HEK293 (cell line): ENCODE data around the gene FAM181B.

ENCODE experiments used
- GFI1B ChIP-seq: fragments of 450-650 bp; formaldehyde crosslinking; IDR thresholded peaks from 2 replicates; pipeline ENCODE4 v1.5.1; 2016; ENCODE audit warnings: missing biosample characterization, missing genetic modification characterization
- KLF9 ChIP-seq: fragments of 450-650 bp; formaldehyde crosslinking; IDR thresholded peaks from 2 replicates; pipeline ENCODE4 v1.5.1; 2016; ENCODE audit warnings: missing biosample characterization, missing genetic modification characterization, low read depth
- TCF7L2 ChIP-seq: IDR thresholded peaks from 2 replicates; pipeline ENCODE4 v1.6.1; 2011; ENCODE audit warnings: low read depth, mild to moderate bottlenecking, inconsistent platforms, low read length, moderate library complexity, borderline replicate concordance
- ZBTB1 ChIP-seq: fragments of 450-650 bp; formaldehyde crosslinking; IDR thresholded peaks from 2 replicates; pipeline ENCODE4 v1.5.1; 2016; ENCODE audit warnings: missing biosample characterization, missing genetic modification characterization
- ZBTB17 ChIP-seq: fragments of 450-650 bp; formaldehyde crosslinking; IDR thresholded peaks from 2 replicates; pipeline ENCODE4 v1.5.1; 2016; ENCODE audit warnings: missing biosample characterization, missing genetic modification characterization
- ZEB2 ChIP-seq: fragments of 450-650 bp; formaldehyde crosslinking; IDR thresholded peaks from 2 replicates; pipeline ENCODE4 v1.5.1; 2016; ENCODE audit warnings: missing biosample characterization, missing genetic modification characterization
- ZNF221 ChIP-seq: fragments of 450-650 bp; formaldehyde crosslinking; IDR thresholded peaks from 2 replicates; pipeline ENCODE4 v1.5.1; 2017; ENCODE audit warnings: missing biosample characterization, missing genetic modification characterization, borderline replicate concordance
- ZNF292 ChIP-seq: fragments of 450-650 bp; formaldehyde crosslinking; IDR thresholded peaks from 2 replicates; pipeline ENCODE4 v1.5.1; 2016; ENCODE audit warnings: low read depth, missing biosample characterization, missing genetic modification characterization, borderline replicate concordance
- ZNF324 ChIP-seq: fragments of 450-650 bp; formaldehyde crosslinking; IDR thresholded peaks from 2 replicates; pipeline ENCODE4 v1.5.1; 2016; ENCODE audit warnings: missing biosample characterization, missing genetic modification characterization
- ZNF37A ChIP-seq: fragments of 450-650 bp; IDR thresholded peaks from 2 replicates; pipeline ENCODE4 v1.5.1; 2018; ENCODE audit warnings: missing biosample characterization, missing genetic modification characterization
- ZNF664 ChIP-seq: fragments of 450-650 bp; formaldehyde crosslinking; IDR thresholded peaks from 2 replicates; pipeline ENCODE4 v1.5.1; 2016; ENCODE audit warnings: missing biosample characterization, missing genetic modification characterization
- ZNF707 ChIP-seq: fragments of 450-650 bp; formaldehyde crosslinking; IDR thresholded peaks from 2 replicates; pipeline ENCODE4 v1.5.1; 2016; ENCODE audit warnings: missing biosample characterization, missing genetic modification characterization
- ZNF830 ChIP-seq: fragments of 450-650 bp; IDR thresholded peaks from 2 replicates; pipeline ENCODE4 v1.5.0; 2018; ENCODE audit warnings: missing biosample characterization, missing genetic modification characterization, low read depth, mild to moderate bottlenecking, moderate library complexity
- TF ChIP-seq, protein P1 (sequence below): fragments of 450-650 bp; formaldehyde crosslinking; IDR thresholded peaks from 2 replicates; pipeline ENCODE4 v1.5.1; 2016; ENCODE audit warnings: missing biosample characterization, missing genetic modification characterization

DNA sequence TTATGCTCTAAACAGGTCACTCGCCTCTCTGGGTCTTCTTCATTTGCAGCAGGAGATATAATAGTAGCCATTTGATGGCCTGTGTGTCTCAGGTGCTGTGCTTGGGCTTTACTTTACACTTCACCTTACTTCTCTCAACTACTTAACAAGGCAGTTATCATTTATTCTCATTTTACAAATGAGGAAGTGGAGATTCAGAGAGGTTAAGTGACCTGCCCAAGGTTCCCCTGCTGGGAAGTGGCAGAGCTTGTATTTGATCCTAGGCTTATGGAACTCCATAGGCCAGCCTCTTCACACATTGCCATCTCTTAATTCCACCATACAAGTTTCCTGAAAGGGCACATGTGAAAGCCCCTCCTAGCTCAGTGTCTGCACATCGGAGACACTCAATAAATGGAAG lies 30.4 kb downstream of the FAM181B start:
- TF ChIP-seq, protein P1, sequence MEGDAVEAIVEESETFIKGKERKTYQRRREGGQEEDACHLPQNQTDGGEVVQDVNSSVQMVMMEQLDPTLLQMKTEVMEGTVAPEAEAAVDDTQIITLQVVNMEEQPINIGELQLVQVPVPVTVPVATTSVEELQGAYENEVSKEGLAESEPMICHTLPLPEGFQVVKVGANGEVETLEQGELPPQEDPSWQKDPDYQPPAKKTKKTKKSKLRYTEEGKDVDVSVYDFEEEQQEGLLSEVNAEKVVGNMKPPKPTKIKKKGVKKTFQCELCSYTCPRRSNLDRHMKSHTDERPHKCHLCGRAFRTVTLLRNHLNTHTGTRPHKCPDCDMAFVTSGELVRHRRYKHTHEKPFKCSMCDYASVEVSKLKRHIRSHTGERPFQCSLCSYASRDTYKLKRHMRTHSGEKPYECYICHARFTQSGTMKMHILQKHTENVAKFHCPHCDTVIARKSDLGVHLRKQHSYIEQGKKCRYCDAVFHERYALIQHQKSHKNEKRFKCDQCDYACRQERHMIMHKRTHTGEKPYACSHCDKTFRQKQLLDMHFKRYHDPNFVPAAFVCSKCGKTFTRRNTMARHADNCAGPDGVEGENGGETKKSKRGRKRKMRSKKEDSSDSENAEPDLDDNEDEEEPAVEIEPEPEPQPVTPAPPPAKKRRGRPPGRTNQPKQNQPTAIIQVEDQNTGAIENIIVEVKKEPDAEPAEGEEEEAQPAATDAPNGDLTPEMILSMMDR (tag by site-specific recombination), result no peak
- TF ChIP-seq GFI1B (tag by site-specific recombination), result no peak
- no peak for TF ChIP-seq ZNF292 (tag by site-specific recombination)
- TF ChIP-seq ZNF830 (tag by site-specific recombination), result no peak
- TF ChIP-seq TCF7L2, result no peak
- no peak for TF ChIP-seq ZNF707
- no peak for TF ChIP-seq KLF9 (tag by site-specific recombination)
- no peak for TF ChIP-seq ZEB2 (tag by site-specific recombination)
- no peak for TF ChIP-seq ZBTB1 (tag by site-specific recombination)
- TF ChIP-seq ZNF37A (tag by site-specific recombination), result no peak
- TF ChIP-seq ZBTB17, result no peak
- TF ChIP-seq ZNF221, result no peak
- TF ChIP-seq ZNF324, result no peak
- no peak for TF ChIP-seq ZNF664 (tag by site-specific recombination)
